KMS-11 (cell line): ENCODE measurements around the gene ENOX1.

Source experiments
- H2AFZ ChIP-seq: fragments of 200-600 bp; sonication (generic); 2 replicates; pipeline ENCODE4 v1.6.1; 2016; ENCODE audit warnings: antibody characterized with exemption, mixed run types, low read depth
- H3K27ac ChIP-seq: fragments of 200-600 bp; sonication (generic); 2 replicates; pipeline ENCODE4 v1.6.1; 2016; ENCODE audit warnings: mild to moderate bottlenecking, mixed run types
- H3K27me3 ChIP-seq: fragments of 200-600 bp; sonication (generic); 2 replicates; pipeline ENCODE4 v1.6.1; 2017; ENCODE audit warnings: mild to moderate bottlenecking, low read depth, mixed run types, moderate library complexity; ENCODE audit not compliant: insufficient read depth
- H3K36me3 ChIP-seq: fragments of 200-600 bp; sonication (generic); 2 replicates; pipeline ENCODE4 v1.6.1; 2017; ENCODE audit warnings: mild to moderate bottlenecking, mixed run types; ENCODE audit not compliant: insufficient read depth
- H3K4me1 ChIP-seq: fragments of 200-600 bp; sonication (generic); 2 replicates; pipeline ENCODE4 v1.6.1; 2016; ENCODE audit warnings: mild to moderate bottlenecking, low read depth, mixed run types; ENCODE audit not compliant: poor library complexity, severe bottlenecking
- H3K4me2 ChIP-seq: fragments of 200-600 bp; sonication (generic); 2 replicates; pipeline ENCODE4 v1.7.0; 2016; ENCODE audit warnings: mild to moderate bottlenecking, mixed run types
- H3K4me3 ChIP-seq: fragments of 200-600 bp; sonication (generic); IDR thresholded peaks from 2 replicates; pipeline ENCODE4 v1.6.1; 2017; ENCODE audit warnings: low read depth, low read length, mixed read lengths; ENCODE audit not compliant: insufficient read depth
- H3K79me2 ChIP-seq: fragments of 200-600 bp; sonication (generic); 2 replicates; pipeline ENCODE4 v1.6.1; 2016; ENCODE audit warnings: low read depth, mixed run types; ENCODE audit not compliant: insufficient read depth
- H3K9ac ChIP-seq: fragments of 200-600 bp; sonication (generic); 2 replicates; pipeline ENCODE4 v1.6.1; 2016; ENCODE audit warnings: mild to moderate bottlenecking, mixed run types
- H4K20me1 ChIP-seq: fragments of 200-600 bp; sonication (generic); 2 replicates; pipeline ENCODE4 v1.6.1; 2016; ENCODE audit warnings: mild to moderate bottlenecking, mixed run types; ENCODE audit not compliant: insufficient read depth
- CTCF ChIP-seq: fragments of 200-600 bp; sonication (generic); conservative IDR thresholded peaks from 2 replicates; pipeline ENCODE4 v1.6.1; 2017; ENCODE audit warnings: low read depth, mild to moderate bottlenecking, antibody characterized with exemption, low read length, moderate library complexity, mixed read lengths

Gene ENOX1

DNA sequence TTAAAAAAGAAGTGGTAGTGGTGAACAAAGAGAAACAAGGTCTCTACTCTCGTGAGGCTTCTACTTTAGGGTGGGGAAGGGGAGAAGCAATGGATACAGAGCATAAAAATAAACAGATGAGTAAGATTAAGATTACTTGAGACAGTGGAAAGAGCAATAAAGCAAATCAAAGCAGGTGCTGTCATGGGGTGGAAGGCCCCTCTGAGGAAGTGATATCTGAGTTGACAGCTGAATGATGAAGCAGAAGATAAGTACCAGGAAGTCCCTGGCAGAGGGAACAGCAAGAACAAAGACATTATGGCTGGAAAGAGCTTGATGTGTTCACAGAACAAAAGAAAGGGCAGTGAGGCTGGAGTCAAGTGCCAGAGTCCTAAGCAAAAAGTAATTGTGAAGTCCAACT, 221.8 kb downstream of the ENOX1 start:
- H3K4me3 ChIP-seq: no peak overlapping the region
- no peaks in the 10 kb centered on the region for H3K36me3 ChIP-seq
- H3K27me3 ChIP-seq: no peaks in the 10 kb centered on the region
- H3K79me2 ChIP-seq: no peaks in the 10 kb centered on the region
- no peak for TF ChIP-seq CTCF
- H2AFZ ChIP-seq: no peak overlapping the region
- H3K9ac ChIP-seq: no peak overlapping the region
- H4K20me1 ChIP-seq: no peaks in the 10 kb centered on the region
- H3K4me2 ChIP-seq: no peak overlapping the region
- no peak overlapping the region for H3K27ac ChIP-seq
- no peaks in the 10 kb centered on the region for H3K4me1 ChIP-seq

DNA sequence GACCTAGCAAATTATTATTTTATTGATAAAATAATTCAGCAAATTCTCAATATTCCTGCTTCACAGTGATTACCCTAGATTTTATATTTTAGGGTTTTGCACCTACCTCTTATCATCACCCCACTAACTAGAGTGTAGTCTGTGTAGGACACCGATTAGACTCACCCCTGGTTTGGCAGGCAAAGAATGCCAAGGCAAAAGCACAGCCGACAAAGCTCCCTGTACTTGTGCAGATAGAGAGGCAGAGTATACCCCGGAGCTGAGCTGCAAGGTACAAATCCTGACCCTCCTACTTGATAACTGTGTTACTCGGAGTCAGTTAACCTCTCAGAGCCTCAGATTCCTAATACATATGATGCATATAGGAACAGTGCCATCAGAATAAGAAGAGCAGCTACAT, 225.7 kb downstream of the ENOX1 start:
- no peaks in the 10 kb centered on the region for H4K20me1 ChIP-seq
- no peaks in the 10 kb centered on the region for H3K79me2 ChIP-seq
- no peak overlapping the region for H3K9ac ChIP-seq
- no peaks in the 10 kb centered on the region for H3K4me1 ChIP-seq
- no peak overlapping the region for H3K4me3 ChIP-seq
- H3K27ac ChIP-seq: no peak overlapping the region
- no peak for TF ChIP-seq CTCF
- H3K4me2 ChIP-seq: no peak overlapping the region
- H3K27me3 ChIP-seq: no peaks in the 10 kb centered on the region
- H3K36me3 ChIP-seq: no peaks in the 10 kb centered on the region
- H2AFZ ChIP-seq: no peak overlapping the region

DNA sequence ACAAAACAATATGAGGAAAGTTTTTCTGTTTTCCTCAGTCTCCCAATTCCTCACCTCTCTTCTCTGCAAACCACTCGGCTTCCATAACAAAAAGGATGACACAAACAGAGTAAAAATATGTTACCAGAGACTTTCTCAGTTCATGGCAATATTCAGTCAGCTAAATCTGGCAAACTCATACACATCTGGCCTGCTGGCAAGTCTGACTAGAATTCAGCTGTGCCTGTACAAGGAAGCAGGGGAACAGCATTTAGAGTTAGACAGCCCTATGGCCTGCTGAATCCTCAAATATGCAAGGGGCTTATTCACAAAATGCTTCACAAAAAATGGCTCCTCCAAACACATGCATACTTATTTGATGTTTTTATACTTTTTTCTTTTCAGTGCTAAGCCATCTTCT, 227.8 kb downstream of the ENOX1 start:
- Histone ChIP-seq H3K4me3 (no peak overlapping the region), H3K79me2 (no peaks in the 10 kb centered on the region), H3K27ac (no peak overlapping the region), H3K27me3 (no peaks in the 10 kb centered on the region), H3K9ac (no peak overlapping the region), H4K20me1 (no peaks in the 10 kb centered on the region), H3K4me1 (no peaks in the 10 kb centered on the region), H2AFZ (no peak overlapping the region), H3K4me2 (no peak overlapping the region), H3K36me3 (no peaks in the 10 kb centered on the region)
- no peak for TF ChIP-seq CTCF

DNA sequence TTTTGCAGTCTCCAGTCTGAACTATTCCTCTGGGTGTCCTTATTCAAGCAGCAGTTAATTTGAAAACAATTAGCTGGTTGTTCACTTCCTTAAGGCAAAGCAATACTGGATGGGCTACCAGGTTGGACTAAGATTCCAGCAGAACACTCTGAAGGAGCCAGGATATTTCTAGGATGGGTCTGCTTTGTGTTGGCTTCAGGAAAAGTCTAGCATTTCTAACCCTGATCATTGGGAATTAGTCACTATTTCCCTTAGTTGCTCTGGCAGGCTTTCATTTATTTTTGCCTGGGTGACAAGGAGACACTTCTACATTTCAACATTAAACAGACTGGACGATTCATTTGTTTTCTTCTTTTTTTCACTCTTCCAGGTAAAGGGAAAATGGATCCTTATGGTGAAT, 228.4 kb downstream of the ENOX1 start:
- no peaks in the 10 kb centered on the region for H3K79me2 ChIP-seq
- H4K20me1 ChIP-seq: no peaks in the 10 kb centered on the region
- no peak for TF ChIP-seq CTCF
- no peaks in the 10 kb centered on the region for H3K36me3 ChIP-seq
- H3K4me1 ChIP-seq: no peaks in the 10 kb centered on the region
- H3K27ac ChIP-seq: no peak overlapping the region
- H3K27me3 ChIP-seq: no peaks in the 10 kb centered on the region
- no peak overlapping the region for H3K4me2 ChIP-seq
- no peak overlapping the region for H3K4me3 ChIP-seq
- no peak overlapping the region for H2AFZ ChIP-seq
- H3K9ac ChIP-seq: no peak overlapping the region

DNA sequence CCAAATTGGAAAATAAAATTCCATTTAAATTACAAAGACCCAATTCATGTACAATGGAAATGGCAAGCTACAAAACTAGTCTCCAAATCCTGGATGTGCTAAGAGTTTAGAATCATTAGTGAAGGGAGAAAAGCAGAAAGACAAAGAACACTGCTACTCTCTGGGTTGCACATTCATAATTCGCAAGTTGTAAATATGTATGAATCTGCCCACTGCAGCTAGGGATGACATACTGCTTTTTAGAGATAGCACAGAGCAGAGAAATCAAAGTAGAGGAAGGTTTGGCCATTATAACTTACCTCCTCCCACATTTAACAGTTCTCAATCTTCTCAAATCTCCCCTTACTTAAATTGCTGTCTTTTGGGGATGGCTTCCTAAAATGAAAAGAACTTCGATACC, 231.1 kb downstream of the ENOX1 start:
- H3K36me3 ChIP-seq: no peaks in the 10 kb centered on the region
- no peaks in the 10 kb centered on the region for H3K79me2 ChIP-seq
- H4K20me1 ChIP-seq: no peaks in the 10 kb centered on the region
- no peaks in the 10 kb centered on the region for H3K27me3 ChIP-seq
- H3K9ac ChIP-seq: no peak overlapping the region
- no peak overlapping the region for H2AFZ ChIP-seq
- no peak overlapping the region for H3K4me2 ChIP-seq
- no peaks in the 10 kb centered on the region for H3K4me1 ChIP-seq
- no peak overlapping the region for H3K4me3 ChIP-seq
- no peak overlapping the region for H3K27ac ChIP-seq
- no peak for TF ChIP-seq CTCF
